GM19025 (cell line): ENCODE data around the gene ENG.
"Not testable (repeated sequence)": the region's sequence is repeated elsewhere in the genome, so short reads cannot be mapped to it uniquely, and the experiment has no call there.

ENCODE experiments used
- ATAC-seq: cut with Tn5 transposase; IDR thresholded peaks from one replicate; pipeline ENCODE4 v1.9.1; 2021; ENCODE audit warnings: mild to moderate bottlenecking, low read depth, moderate library complexity; ENCODE audit not compliant: unreplicated experiment

ENG gene

GRCh38 chr9:127846443-127847177 is 7.8 kb downstream of the ENG start:
- no peak for ATAC-seq

GRCh38 chr9:127845619-127846018 is 8.8 kb downstream of the ENG start:
- ATAC-seq = not testable (repeated sequence)

GRCh38 chr9:127844821-127845359 is 9.6 kb downstream of the ENG start:
- no peak for ATAC-seq

GRCh38 chr9:127841087-127841835 is 13.2 kb downstream of the ENG start:
- no peak for ATAC-seq

GRCh38 chr9:127838375-127839078 is 15.9 kb downstream of the ENG start:
- no peak for ATAC-seq

- no peak for ATAC-seq
Measured at GRCh38 chr9:127837346-127837745, 17.1 kb downstream of the ENG start.

GRCh38 chr9:127836561-127836960 is 17.9 kb downstream of the ENG start:
- ATAC-seq = not testable (repeated sequence)

- no peak for ATAC-seq
Measured at GRCh38 chr9:127835991-127836516, 18.4 kb downstream of the ENG start.

- no peak for ATAC-seq
Measured at GRCh38 chr9:127833555-127833954, 20.9 kb downstream of the ENG start.

GRCh38 chr9:127832248-127832647 is 22.2 kb downstream of the ENG start:
- ATAC-seq = no peak

- ATAC-seq = no peak
Measured at GRCh38 chr9:127829205-127829906, 25.1 kb downstream of the ENG start.

GRCh38 chr9:127828262-127829031 is 26.0 kb downstream of the ENG start:
- no peak for ATAC-seq

GRCh38 chr9:127826253-127826913 is 28.1 kb downstream of the ENG start:
- ATAC-seq = no peak

GRCh38 chr9:127825319-127826051 is 29.0 kb downstream of the ENG start:
- no peak for ATAC-seq

GRCh38 chr9:127822108-127822507 is 32.4 kb downstream of the ENG start:
- ATAC-seq = no peak

GRCh38 chr9:127818574-127818973 is 35.9 kb downstream of the ENG start:
- no peak for ATAC-seq

- no peak for ATAC-seq
Measured at GRCh38 chr9:127817881-127818434, 36.5 kb downstream of the ENG start.

GRCh38 chr9:127816728-127817127 is 37.7 kb downstream of the ENG start:
- no peak for ATAC-seq
